GM18867 (cell line): ENCODE measurements around the gene ADGRB2.

Source experiments
- ATAC-seq: cut with Tn5 transposase; IDR thresholded peaks from one replicate; pipeline ENCODE4 v1.9.1; 2021; ENCODE audit warnings: mild to moderate bottlenecking, moderate library complexity; ENCODE audit not compliant: unreplicated experiment

Gene ADGRB2

DNA sequence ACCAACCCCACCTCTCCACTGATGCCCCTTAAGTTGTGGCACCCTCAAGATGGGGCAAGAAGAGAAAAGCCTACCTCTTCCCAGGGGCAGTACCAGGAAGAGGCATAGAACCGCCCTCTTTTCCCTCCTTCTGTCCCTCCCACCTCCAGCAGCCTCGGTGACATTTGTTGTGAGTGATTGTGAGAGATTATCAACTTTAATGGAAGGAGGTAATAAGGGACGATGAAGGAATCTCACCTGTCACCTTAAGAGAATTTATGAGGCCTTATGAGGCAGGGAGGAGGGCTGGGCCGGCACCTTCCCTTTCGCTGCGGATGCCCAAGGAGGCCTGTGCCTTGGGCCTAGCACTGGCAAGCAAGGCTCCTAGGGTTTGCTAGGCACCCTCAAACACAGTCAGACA, 1.4 kb upstream of the ADGRB2 start:
- ATAC-seq, result no peak

DNA sequence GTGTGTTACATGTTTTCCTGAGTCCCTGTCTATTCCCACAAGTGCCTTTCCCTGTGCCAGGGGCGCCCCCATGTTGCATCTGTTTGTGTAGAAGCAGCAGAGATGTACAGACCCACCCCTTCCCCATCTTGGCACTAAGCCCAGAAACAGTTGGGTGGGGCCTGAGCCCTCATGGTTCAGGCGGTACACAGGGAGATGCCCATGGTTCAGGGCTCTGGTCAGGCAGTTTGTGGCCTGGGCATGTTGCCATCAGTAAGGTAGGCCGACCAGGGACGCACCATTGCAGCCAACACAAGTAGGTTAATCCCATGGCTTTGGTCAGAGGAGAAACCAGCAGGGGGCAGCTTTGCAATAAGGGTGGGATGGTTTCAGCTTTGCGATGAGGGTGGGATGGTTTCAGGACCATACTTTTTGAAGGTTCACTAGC, 914 bp upstream of the ADGRB2 start:
- ATAC-seq, result no peak

DNA sequence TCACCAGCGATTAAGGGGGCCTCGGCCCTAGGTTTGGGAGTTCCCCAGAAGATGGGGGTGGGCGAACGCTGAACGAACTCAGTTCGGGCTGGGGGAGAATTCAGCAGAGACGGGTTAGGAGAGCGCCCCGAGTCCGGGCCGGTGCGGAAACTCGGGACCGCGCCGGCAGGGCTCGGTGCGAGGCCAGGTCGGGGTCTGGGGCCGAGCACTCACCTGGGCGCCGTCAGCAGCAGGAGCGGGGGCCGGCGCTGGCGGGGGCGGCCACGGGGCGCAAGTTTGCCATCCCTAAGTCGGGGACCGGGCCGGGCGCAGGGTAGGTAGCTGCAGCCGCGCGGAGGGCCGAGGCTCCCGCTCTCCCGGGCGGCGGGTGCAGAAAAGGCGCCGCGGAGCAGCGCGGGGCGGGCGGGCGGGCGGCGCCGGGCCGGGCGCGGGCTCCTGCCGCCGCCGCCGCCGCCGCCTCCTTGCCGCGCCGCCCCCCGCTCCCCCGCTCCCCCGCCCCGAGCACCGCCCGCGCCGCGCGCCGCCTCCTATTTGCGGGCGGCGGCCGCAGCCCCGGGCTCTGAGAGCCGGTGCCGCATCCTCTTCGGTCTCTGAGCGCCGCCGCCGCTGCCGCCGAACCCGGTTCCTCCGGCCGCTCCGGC, 349 bp downstream of the ADGRB2 start:
- ATAC-seq, result no peak

GRCh38 chr1:31762726-31763670, 1.1 kb downstream of the ADGRB2 start:
- no peak for ATAC-seq

- no peak for ATAC-seq
These were observed 1.8 kb downstream of the ADGRB2 start for GRCh38 chr1:31762323-31762722.

GRCh38 chr1:31761883-31762282, 2.3 kb downstream of the ADGRB2 start:
- no peak for ATAC-seq

- ATAC-seq, result no peak
These were observed 3.4 kb downstream of the ADGRB2 start for GRCh38 chr1:31760471-31761470.

DNA sequence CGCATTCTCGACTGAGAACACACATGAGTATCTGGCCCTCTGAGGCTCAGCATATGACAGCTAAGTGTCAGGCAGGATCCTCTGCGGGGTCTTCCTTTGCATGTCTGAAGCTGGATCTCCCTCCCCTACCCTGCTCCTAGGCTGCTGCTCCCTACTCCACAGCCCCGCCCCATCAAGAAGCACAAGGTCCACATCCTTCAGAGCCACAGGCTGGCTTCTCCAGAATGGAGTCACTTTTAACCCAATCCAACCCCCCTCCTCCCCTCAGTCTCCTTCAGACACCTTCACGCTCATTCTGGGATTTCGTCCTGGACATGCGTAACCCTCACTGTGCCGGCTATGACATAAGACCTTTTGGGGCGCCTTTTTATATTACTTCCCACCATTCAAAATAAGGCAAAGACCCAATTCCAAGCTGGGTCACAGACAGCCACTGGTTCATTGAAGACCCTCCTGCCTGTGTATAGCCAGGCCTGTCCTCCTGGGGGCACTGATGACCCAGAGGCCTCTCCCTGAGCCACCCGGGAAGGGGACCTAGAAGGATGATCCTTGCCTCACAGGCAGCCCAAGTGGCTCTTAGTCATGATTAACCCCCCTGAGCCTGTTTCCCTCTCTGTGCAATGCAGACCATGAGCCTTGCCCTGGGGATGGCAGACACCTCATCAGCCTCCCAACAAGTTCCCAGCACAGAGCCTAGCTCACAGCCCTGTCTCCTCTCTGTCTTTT, 4.7 kb downstream of the ADGRB2 start:
- no peak for ATAC-seq

DNA sequence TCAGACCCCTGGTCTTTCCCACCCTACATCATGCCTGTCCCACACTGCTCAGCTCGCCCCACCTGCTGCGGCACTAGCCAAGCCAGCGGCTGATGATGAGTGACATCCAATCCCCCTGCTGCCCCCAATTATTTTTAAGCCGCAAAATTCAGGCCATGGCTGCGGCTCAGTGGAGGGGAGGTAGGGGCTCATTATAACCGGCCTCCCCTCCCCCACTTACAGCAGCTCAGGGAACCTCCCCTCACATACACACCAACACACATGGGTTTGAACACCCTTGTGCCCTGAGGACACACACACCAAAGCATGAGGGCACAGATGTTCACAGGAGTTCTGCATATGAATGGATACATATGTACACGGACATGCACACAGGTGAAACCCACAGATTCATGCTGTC, 5.3 kb downstream of the ADGRB2 start:
- ATAC-seq, result no peak

DNA sequence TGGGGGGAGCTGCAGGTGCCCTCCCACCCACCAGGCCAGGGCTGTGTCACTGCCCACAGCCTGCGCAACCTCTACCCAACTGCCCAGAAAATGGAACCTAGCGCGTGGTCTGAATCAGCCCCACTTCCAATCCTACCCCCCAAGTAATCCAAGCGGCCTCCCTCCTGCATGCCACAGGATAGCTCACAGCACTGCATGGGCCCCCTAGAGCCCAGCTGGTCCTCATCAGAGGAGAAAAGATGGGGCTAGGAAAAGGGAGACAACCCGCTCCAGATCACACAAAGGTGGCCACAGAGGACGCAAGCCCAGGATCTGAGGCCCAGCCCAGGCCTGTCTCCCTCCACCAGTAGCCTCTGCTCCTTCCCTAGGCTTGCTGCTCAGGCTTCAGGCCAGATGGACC, 6.2 kb downstream of the ADGRB2 start:
- ATAC-seq, result no peak

DNA sequence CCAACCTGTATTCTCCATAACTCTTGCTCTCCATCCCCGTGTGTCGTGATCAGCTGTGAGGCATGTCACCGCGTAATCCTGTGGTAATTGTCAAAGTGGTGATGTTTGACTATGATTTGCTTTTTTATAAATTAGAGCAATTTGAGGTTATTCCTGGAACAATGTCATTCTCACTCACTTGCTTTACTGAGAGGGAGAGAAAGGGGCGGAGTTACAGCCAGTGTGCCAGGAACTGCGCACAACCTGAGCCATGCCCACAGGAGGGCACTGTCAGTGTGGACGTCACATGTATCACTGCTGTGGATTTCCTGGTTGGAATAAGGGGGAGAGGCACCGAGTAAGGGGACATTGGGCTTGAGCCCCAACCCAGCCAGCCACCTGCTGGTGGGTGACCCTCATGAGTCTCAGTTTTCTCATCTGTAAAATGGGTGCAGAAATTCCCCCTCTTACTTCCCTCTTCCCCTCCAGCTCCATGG, 6.9 kb downstream of the ADGRB2 start:
- no peak for ATAC-seq

DNA sequence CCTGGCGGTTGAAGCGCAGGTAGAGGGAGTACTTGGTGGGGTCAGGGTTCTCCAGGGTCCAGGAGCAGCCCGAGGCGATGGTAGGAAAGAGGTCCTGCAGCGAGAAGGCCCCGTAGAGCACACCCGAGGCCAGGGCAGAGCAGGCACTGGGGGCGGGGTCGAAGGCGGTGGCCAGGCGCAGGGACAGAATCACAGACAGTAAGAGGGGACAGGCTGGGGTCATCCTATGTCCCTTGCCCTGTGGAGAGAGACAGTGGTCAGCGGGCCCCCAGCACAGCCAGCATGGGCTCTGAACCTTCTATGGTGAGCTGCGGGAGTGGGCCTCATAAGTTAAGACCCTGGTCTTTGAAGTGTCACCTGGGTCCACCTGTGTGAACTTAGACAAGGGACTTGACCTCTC, 7.6 kb downstream of the ADGRB2 start:
- no peak for ATAC-seq

GRCh38 chr1:31755850-31756492, 8.2 kb downstream of the ADGRB2 start:
- ATAC-seq, result no peak

- no peak for ATAC-seq
These were observed 8.9 kb downstream of the ADGRB2 start for GRCh38 chr1:31755197-31755611.

- no peak for ATAC-seq
These were observed 9.7 kb downstream of the ADGRB2 start for GRCh38 chr1:31754397-31754796.

DNA sequence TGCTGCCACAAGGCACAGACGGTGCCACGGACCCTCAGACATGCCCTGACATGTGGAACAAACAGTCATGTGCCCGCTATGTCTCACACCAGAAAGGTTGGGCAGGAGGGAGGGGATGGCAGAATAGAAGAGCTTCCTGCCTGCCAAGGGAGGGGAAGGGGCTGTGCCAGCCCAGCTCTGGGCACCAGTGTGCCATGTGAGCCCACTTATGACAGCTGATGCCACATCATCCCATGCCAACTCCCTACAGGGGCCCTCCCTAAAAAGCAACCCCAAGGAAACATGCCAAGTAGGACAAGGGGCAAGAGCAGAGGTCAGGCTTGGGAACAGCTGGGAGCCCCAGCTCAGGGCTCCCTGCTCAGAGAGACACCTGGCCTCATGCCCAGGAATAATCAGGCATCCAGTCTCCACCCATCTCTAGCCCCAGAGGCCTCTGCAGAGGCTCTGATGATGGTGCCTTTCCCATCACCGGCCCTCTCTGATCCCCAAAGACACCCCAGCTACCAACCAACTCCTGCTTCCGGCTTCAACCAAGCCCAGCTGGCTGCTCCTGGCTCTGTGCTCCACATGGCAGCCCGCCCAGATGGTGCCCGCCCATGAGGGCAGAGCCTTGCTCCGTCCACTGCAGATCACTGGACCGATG, 10.3 kb downstream of the ADGRB2 start:
- ATAC-seq, result no peak

GRCh38 chr1:31752952-31753475, 11.1 kb downstream of the ADGRB2 start:
- ATAC-seq, result no peak

DNA sequence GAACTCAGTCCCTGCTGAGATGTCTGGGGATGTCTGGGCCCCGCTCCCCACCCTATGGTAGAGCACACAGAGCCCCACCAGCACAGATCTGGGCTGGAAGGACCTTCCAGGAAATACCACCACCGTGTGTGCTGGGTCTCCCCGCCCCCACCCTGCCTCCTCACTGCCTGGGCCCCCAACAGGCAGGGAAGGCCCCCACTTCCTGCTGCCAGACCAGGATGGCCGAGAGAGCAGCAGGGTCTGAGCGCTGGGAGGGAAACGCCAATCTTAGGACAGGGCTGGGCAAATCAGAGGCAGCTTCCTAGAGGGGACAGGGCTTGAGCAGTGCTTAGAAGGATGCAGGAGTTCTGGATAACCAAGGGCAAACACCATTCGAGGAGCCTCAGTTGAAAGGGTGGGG, 11.9 kb downstream of the ADGRB2 start:
- no peak for ATAC-seq

- ATAC-seq, result no peak
These were observed 12.3 kb downstream of the ADGRB2 start for GRCh38 chr1:31751822-31752241.
